RCC 7860 (cell line): ENCODE data around the gene NTMT1.
"Not testable (repeated sequence)": the region's sequence is repeated elsewhere in the genome, so short reads cannot be mapped to it uniquely, and the experiment has no call there.

ENCODE experiments used
- DNase-seq: peaks from one replicate; pipeline ENCODE4 v3.0.0-alpha.2; 2015; ENCODE audit warnings: low spot score
- FAIRE-seq: peaks from 2 replicates; lab custom pipeline; 2012; peaks lifted over from hg19 to GRCh38; lab: Jason Lieb, UNC

NTMT1 gene

GRCh38 chr9:129626079-129626624, at the start of gene NTMT1:
Gene NTMT1 (plus strand): TSS chr9:129626163. CDS start chr9:129632704, 6,541 bp downstream.
- peak; percentile 55 for FAIRE-seq

GRCh38 chr9:129576546-129577543, 49.1 kb upstream of the NTMT1 start:
- no peak for FAIRE-seq

More at GRCh38 chr9:129626079-129626624, at the start of gene NTMT1:
- peak; percentile 69 for DNase-seq

GRCh38 chr9:129579294-129579693, 46.7 kb upstream of the NTMT1 start:
- no peak for FAIRE-seq
- DNase-seq, result no peak

More at GRCh38 chr9:129576546-129577543, 49.1 kb upstream of the NTMT1 start:
- DNase-seq, result no peak

GRCh38 chr9:129580211-129580915, 45.6 kb upstream of the NTMT1 start:
- no peak for FAIRE-seq

GRCh38 chr9:129581505-129582189, 44.3 kb upstream of the NTMT1 start:
- DNase-seq (no peak), FAIRE-seq (no peak)

More at GRCh38 chr9:129580211-129580915, 45.6 kb upstream of the NTMT1 start:
- DNase-seq, result peak; percentile 40

- FAIRE-seq (no peak), DNase-seq (no peak)
Measured at GRCh38 chr9:129582855-129583254, 43.1 kb upstream of the NTMT1 start.

GRCh38 chr9:129583308-129584038, 42.5 kb upstream of the NTMT1 start:
- DNase-seq (no peak), FAIRE-seq (no peak)

- no peak for FAIRE-seq
Measured at GRCh38 chr9:129584136-129584535, 41.8 kb upstream of the NTMT1 start.

GRCh38 chr9:129585352-129585751, 40.6 kb upstream of the NTMT1 start:
- DNase-seq (no peak), FAIRE-seq (no peak)

More at GRCh38 chr9:129584136-129584535, 41.8 kb upstream of the NTMT1 start:
- DNase-seq, result peak; percentile 51

GRCh38 chr9:129586245-129586644, 39.7 kb upstream of the NTMT1 start:
- no peak for DNase-seq
- no peak for FAIRE-seq

- no peak for FAIRE-seq
- no peak for DNase-seq
Measured at GRCh38 chr9:129586685-129587084, 39.3 kb upstream of the NTMT1 start.

GRCh38 chr9:129587487-129588262, 38.3 kb upstream of the NTMT1 start:
- FAIRE-seq (no peak), DNase-seq (no peak)

GRCh38 chr9:129590466-129590865, 35.5 kb upstream of the NTMT1 start:
- DNase-seq (no peak), FAIRE-seq (no peak)

GRCh38 chr9:129591916-129592315, 34.0 kb upstream of the NTMT1 start:
- DNase-seq (no peak), FAIRE-seq (no peak)

- FAIRE-seq, DNase-seq: not testable (repeated sequence)
Measured at GRCh38 chr9:129592790-129593189, 33.2 kb upstream of the NTMT1 start.

GRCh38 chr9:129594632-129595031, 31.3 kb upstream of the NTMT1 start:
- DNase-seq (no peak), FAIRE-seq (no peak)

- DNase-seq (no peak), FAIRE-seq (no peak)
Measured at GRCh38 chr9:129595311-129595741, 30.6 kb upstream of the NTMT1 start.

- FAIRE-seq (no peak), DNase-seq (no peak)
Measured at GRCh38 chr9:129595903-129596540, 29.9 kb upstream of the NTMT1 start.
